ENCODE results near the gene RITA1.
A peak's percentile ranks its signal among the peaks of the same experiment; 100 is the strongest.
"Not testable (repeated sequence)": the region's sequence is repeated elsewhere in the genome, so short reads cannot be mapped to it uniquely, and the experiment has no call there.

Gene RITA1

GRCh38 chr12:113204804-113205203, 19.3 kb downstream of the RITA1 start:
- DNase-seq: no peak

GRCh38 chr12:113206802-113207201, 21.3 kb downstream of the RITA1 start:
- not testable (repeated sequence) for DNase-seq

- DNase-seq: no peak
These were observed 22.1 kb downstream of the RITA1 start for GRCh38 chr12:113207613-113208040.

GRCh38 chr12:113208041-113208934, 22.8 kb downstream of the RITA1 start:
- peak; percentile 83 for DNase-seq

DNA sequence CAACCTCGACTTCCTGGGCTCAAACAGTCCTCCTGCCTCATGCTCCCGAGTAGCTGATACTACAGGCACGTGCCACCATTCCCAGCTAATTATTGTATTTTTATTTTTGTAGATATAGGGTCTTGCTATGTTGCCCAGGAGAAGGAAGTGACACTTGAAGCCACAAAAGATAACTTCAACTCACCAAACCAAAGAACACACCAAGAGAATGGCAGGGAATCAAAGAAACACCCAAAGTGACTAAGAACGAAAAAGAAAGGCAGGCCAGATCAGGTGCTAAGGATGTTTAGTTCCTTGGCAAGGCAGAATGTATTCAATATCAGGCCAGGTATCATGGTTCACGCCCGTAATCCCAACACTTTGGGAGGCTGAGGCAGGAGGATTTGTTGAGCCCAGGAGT, 25.6 kb downstream of the RITA1 start:
- no peak for DNase-seq

DNA sequence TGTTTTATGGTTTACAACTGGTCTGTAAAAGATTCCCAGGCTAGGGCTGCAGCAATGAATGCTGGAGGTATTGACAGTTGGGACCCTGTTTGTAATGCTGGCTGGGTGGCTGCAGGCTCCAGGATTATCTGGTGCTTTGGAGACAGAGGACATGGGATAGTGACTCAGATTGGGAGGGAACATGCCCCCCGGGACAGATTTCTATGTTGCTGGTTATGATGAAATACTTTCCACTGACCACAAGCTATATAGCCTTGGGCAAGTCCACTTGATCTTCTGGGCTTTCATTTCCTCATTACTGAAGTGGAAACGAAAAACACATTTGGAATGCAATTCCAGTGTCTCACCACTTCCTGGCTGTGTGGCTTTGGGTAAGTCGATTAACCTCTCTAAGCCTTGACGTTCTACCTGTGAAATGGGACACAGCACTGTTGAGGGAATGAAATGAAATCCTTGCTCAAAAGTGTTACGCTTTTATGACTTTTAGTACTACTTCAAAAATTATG, 29.4 kb downstream of the RITA1 start:
- peak; percentile 61 for DNase-seq

GRCh38 chr12:113216027-113216426, 30.5 kb downstream of the RITA1 start:
- DNase-seq: no peak

DNA sequence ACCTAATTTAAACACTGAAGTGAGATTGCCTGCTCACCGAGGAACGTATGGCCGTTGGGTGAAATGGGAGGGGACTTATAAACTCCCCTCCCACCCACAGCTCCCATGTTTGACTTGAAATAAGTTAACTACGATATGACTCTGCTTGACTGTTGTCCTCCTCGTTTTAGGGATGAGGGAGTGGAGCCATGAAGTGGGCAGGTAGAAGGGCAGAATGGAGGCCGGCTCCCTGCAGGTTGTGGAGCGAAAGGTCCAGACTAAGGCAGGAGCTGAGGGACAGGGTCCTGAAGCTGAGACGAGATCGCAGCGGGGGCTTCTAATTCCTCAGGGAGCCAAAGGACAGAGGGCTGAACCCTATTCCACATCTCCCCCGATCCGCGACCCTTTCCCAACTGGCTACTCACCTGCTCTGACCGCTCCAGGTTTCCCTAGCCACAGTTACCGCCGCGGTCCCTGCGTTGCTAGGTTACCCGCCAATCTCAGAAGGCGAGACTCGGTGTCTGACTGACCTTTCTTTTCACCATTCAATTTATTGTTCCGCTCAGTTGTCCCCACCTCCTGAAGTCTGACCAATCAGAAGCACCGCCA, 35.2 kb downstream of the RITA1 start:
- no peak for DNase-seq

GRCh38 chr12:113221181-113221996, 35.9 kb downstream of the RITA1 start, which contains the start of gene TPCN1:
TPCN1 (plus strand) TSS chr12:113221464; CDS start chr12:113226853, 5,389 bp downstream.
- DNase-seq: peak; percentile 100

DNA sequence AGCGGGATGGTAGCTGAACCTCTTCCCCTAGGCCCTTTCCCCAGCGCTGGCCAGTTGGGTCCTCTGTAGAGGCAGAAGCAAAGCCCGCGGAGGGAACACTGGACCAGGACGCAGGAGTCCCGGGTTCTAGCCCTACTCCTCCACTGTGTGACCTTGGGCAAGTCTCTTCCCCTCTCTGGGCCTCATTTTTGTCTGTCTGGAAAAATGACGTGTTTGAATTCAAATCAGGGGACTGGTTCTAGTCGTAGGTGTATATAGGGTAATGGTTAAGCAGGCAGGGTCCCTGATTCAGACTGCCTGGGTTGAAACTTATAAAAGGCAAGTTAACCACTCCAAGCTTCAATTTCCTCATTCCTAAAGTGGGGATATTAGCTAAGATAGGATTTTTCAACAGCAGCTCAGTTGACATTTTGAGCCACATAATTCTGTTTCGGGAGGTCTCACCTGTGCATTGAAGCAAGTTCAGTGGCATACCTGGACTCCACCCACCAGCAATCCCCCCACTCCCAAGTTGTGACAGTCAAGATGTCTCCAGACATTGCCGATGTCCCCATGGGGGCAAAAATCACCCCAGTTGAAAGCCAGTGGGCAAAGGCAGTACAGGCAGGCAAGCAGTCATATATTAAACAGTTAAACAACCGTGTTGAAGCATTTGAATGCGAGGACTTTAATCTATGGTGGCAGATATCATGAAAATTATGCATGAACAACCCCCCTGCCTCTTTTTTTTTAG, 36.6 kb downstream of the RITA1 start:
- no peak for DNase-seq

DNA sequence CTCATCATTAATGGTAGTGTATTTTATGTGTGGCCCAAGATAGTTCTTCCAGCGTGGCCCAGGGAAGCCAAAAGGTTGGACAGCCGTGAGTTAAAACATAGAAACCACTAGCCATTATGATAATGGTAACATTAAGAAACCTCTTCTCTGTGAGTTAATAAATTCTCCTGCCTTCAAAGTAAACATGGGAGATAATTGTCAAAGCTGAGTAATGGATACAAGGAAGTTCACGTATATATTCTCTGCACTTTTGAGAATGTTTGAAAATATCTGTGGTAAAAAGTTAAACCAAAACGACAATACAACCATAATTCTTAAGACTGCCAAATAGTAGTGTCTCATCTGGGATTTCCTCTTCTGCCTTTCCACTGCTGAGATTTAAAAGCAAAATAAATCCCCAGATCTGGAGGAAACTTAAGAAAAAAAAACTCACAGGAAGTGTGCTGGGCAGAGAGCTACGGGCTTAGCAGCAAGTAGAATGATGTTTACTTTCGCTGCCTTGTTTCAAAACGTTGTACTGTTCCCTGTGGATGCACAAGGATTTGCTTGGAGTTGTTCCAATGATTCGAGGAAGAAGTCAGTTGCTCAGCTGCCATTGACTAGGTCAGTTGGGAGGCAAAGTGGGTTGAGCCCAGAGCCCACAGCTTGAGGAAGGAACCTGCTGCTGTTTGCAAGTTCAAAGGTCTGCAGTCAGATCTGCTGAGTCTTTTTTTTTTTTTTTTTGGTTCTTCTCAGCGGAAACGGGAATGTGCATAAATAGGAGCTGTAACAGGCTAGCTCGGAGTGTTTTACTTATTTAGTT, 37.4 kb downstream of the RITA1 start:
- DNase-seq: no peak

GRCh38 chr12:113224955-113225354, 39.4 kb downstream of the RITA1 start:
- DNase-seq: no peak

- no peak for DNase-seq
These were observed 41.4 kb downstream of the RITA1 start for GRCh38 chr12:113226696-113227568.

DNA sequence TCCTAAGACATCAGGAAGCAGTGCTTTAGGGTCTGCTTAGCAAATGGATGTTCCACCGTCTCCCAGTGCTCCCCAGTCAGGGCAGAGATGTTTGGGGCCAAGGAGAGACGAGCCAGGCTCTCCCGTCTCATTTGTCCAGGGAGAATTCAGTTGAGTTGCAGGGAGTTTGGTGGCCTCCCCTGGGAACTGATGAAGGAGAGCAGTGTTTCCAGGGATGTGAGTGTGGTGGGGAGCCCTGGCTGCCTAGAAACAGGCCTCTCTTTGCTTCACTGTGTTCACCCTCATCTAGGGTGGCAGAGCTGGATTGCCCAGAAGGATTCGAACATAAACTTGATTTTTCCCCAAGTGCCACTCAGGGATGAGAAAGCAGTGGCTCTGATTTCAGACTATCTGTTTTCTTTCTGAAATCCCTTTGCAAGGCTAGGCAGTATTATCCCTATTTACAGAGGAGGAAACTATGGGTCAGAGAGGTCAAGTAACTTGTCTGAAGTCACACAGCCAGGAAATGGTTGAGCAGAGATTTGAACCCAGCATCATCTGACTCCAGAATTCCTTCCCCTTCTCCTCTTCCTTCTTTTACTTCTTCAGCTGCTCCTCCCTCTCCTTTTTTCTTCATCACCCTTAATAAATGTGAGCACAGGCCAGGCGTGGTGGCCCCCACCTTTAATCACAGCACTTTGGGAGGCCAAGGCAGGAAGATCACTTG, 42.3 kb downstream of the RITA1 start:
- no peak for DNase-seq

DNA sequence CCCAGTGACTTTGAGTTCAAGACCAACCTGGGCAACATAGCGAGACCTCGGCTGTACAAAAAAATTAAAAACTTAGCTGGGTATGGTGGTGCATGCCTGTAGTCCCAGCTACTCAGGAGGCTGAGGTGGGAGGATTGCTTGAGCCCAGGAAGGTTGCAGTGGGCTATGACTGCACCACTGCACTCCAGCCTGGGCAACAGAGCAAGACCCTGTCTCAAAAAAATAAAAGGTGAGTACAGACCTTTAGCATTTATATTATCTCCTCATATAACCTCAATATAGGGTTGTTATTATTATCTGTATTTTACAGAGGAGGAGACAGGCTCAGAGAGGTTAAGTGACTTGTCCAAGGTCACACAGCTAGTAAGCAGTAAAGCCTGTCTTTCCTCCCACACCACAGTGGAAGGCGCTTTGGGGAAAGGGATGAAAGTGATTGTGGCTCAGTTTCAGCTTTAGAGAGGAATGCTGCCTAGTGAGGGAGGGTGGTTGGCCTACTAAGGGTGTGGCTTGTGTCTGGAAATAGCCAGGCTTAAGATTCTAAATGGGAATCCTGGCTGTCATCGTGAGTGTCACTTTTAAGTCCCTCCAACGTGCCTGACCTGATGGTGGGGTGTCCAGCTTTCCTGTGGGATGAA, 43.0 kb downstream of the RITA1 start:
- DNase-seq: no peak

GRCh38 chr12:113230315-113231234, 45.1 kb downstream of the RITA1 start:
- DNase-seq: no peak

DNA sequence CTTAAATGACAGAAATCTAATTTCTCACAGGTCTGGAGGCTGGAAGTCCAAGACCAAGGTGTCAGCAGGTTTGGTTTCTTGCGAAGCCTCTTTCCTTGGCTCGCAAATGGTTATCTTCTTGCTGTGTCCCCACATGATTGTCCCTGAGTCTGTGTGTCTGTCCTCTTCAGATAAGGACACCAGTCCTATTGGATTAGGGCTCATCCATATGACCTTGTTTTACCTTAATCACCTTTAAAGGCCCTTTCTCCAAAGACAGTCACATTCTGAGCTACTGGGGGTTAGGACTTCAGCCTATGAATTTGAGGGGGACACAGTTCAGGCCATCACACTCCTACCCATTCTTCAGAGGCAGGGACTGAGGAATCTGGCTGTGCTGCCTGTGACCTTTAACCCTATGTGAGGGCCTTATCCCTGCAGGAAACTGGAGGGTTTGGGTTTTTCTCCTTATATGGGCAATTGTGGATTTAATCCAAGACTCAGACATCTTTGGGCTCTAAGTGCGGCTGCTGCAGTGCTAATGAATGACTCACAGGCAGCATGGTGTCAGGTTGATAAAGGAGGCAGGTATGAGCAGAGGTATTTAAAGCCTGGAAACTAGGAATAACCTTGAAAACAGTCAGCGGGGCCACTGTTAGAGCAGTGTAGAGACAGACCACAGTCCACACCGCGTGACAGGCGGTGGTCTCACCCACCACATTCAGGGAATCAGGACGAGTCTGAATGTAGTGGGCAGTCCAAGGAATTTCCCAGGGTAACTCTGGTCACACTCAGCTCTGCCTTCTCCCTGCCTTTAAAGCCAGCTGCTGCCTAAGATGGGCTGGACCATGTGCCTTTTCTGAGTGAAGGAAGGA, 45.9 kb downstream of the RITA1 start:
- no peak for DNase-seq
